Fibroblast of pulmonary artery (primary cell): ENCODE results near the gene KCNK13.

Experiments used
- DNase-seq: peaks from one replicate; pipeline ENCODE4 v3.0.0-alpha.2; 2010; ENCODE audit warnings: low read depth
- H3K4me3 ChIP-seq: replicated peaks from 2 replicates; pipeline ENCODE4 v1.5.1; 2011; ENCODE audit warnings: low read depth, mild to moderate bottlenecking, control low read depth, low read length, moderate library complexity
- TF ChIP-seq, protein P1 (sequence below): IDR thresholded peaks from 2 replicates; pipeline ENCODE4 v1.5.1; 2011; ENCODE audit warnings: mild to moderate bottlenecking, control low read depth, low read length, inconsistent platforms; ENCODE audit errors: missing control alignments

The KCNK13 gene

DNA sequence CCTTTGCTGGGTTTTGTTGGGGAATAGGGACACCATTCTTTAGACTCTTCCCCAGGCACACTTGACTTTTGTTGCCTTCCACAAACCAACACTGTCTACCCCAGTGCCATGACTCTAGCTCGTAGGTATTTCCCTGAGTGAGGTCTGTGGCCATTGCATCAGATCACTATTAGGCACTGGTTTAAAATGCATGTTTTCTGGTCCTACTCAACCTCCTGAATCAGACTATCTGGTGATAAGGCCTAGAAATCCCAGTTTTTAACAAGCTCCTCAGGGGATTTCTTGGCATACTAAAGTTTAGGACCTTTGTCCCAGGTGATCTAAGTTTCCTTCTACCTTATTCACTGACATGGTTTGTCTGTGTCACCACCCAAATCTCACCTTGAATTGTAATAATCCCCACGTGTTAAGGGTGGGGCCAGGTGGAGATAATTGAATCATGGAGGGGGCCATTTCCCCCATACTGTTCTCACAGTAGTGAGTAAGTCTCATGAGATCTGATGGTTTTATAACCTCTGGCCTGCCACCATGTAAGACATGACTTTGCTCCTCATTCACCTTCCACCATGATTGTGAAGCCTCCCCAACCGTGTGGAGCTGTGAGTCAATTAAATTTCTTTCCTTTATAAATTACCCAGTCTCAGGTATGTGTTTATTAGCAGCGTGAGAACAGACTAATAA is 106.8 kb downstream of the KCNK13 start:
- H3K4me3 ChIP-seq, result no peak overlapping the region
- TF ChIP-seq, protein P1, sequence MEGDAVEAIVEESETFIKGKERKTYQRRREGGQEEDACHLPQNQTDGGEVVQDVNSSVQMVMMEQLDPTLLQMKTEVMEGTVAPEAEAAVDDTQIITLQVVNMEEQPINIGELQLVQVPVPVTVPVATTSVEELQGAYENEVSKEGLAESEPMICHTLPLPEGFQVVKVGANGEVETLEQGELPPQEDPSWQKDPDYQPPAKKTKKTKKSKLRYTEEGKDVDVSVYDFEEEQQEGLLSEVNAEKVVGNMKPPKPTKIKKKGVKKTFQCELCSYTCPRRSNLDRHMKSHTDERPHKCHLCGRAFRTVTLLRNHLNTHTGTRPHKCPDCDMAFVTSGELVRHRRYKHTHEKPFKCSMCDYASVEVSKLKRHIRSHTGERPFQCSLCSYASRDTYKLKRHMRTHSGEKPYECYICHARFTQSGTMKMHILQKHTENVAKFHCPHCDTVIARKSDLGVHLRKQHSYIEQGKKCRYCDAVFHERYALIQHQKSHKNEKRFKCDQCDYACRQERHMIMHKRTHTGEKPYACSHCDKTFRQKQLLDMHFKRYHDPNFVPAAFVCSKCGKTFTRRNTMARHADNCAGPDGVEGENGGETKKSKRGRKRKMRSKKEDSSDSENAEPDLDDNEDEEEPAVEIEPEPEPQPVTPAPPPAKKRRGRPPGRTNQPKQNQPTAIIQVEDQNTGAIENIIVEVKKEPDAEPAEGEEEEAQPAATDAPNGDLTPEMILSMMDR, result no peak
- DNase-seq, result peak; percentile 13

GRCh38 chr14:90175631-90176030 is 113.8 kb downstream of the KCNK13 start:
- no peak for DNase-seq
- TF ChIP-seq, protein P1, result no peak
- H3K4me3 ChIP-seq, result no peak overlapping the region

DNA sequence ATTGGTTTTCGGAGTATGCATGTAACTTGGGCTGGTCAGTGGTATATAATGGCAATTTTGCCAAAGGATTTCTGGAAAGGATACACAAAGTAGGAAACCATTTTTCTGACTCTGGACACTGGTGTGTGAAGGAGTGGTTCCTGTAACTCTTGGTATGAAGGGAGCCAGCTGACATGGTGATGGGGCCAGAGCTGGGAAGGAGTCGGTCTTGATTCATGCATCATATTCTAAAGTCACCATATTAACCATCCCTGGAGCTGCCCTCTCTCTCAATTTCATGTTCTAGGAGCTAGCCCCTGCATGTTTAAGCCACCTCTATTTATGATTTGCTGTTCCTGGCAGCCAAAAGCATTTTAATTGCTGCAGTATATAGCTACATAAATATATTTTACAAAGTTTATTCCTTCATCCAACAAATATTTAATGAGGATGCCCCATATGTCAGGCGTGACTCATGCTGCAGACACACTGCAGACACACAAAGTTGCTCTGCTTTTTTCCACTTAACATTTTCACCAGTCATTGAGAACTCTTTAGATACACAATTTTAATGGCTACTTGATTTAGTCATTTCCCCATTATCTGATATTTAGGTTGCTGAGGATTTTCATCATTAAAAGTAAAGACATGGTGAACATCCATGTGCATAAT is 115.9 kb downstream of the KCNK13 start:
- TF ChIP-seq, protein P1, result no peak
- DNase-seq, result no peak

GRCh38 chr14:90179357-90179756 is 117.6 kb downstream of the KCNK13 start:
- TF ChIP-seq, protein P1, result no peak
- no peak overlapping the region for H3K4me3 ChIP-seq
- no peak for DNase-seq

More for the DNA sequence above, 115.9 kb downstream of the KCNK13 start:
- H3K4me3 ChIP-seq, result no peak overlapping the region

GRCh38 chr14:90179809-90180779 is 118.3 kb downstream of the KCNK13 start:
- no peak overlapping the region for H3K4me3 ChIP-seq
- TF ChIP-seq, protein P1, result no peak
- DNase-seq, result no peak

GRCh38 chr14:90184094-90184493 is 122.3 kb downstream of the KCNK13 start:
- H3K4me3 ChIP-seq, result no peak overlapping the region
- TF ChIP-seq, protein P1, result no peak
- no peak for DNase-seq
